Loucy (cell line): ENCODE measurements around the gene TBX15.

ENCODE experiments used
- CTCF ChIP-seq: fragments of 200-600 bp; sonication (generic); conservative IDR thresholded peaks from 2 replicates; pipeline ENCODE4 v1.5.1; 2014; ENCODE audit warnings: mild to moderate bottlenecking, antibody characterized with exemption, low read length
- EZH2phosphoT487 ChIP-seq: fragments of 200-600 bp; IDR thresholded peaks from 2 replicates; pipeline ENCODE4 v1.6.1; 2018; ENCODE audit warnings: antibody characterized with exemption, mild to moderate bottlenecking, moderate library complexity, borderline replicate concordance

GRCh38 chr1:119005724-119006405, 17.7 kb upstream of the TBX15 start:
- no peak for TF ChIP-seq CTCF
- no peak for TF ChIP-seq EZH2phosphoT487
